PC-9 (cell line): Measurements from ENCODE around the gene TMEM45B. TPM values are rescaled to one million over a fixed set of nuclear protein-coding genes. Genes with fewer than 3 reads are reported as not detected.
"Not testable (repeated sequence)": the region's sequence is repeated elsewhere in the genome, so short reads cannot be mapped to it uniquely, and the experiment has no call there.

Experiments used
- BruUV-seq: library from RNA; stranded (reverse); fragments of 400-500 nt; replicated peaks from 2 replicates; lab custom pipeline; 2021; lab: Mats Ljungman, UMichigan
- CTCF ChIA-PET: fragments of 300-600 bp; sonication (Branson Sonifier 250); formaldehyde crosslinking; loops from one replicate; lab custom pipeline; 2022; ENCODE audit warnings: antibody characterized with exemption; lab: Charles Lee
- POLR2A ChIA-PET: fragments of 300-600 bp; sonication (Branson Sonifier 250); formaldehyde crosslinking; loops from one replicate; lab custom pipeline; 2022; ENCODE audit warnings: antibody characterized with exemption; ENCODE audit not compliant: unreplicated experiment; lab: Charles Lee
- DNase-seq, 2 experiments: peaks; one replicate each; pipeline versions ENCODE4 v3.0.0 to v3.0.0-alpha.2; 2015 to 2022; ENCODE audit warnings: mixed read lengths in 1 of 2
- H2AFZ ChIP-seq: fragments of 200-600 bp; sonication (generic); 2 replicates; pipeline ENCODE4 v1.8.1; 2017; ENCODE audit warnings: antibody characterized with exemption
- H3F3A ChIP-seq: fragments of 200-600 bp; sonication (generic); 2 replicates; pipeline ENCODE4 v1.8.1; 2017; ENCODE audit warnings: antibody characterized with exemption, mild to moderate bottlenecking, low read depth; ENCODE audit not compliant: insufficient read depth
- H3K27ac ChIP-seq: fragments of 200-600 bp; sonication (generic); 2 replicates; pipeline ENCODE4 v1.6.1; 2016; ENCODE audit warnings: mixed run types
- H3K27me3 ChIP-seq: fragments of 200-600 bp; sonication (generic); 2 replicates; pipeline ENCODE4 v1.6.1; 2016; ENCODE audit warnings: low read depth, mixed run types; ENCODE audit not compliant: insufficient read depth
- H3K36me3 ChIP-seq: fragments of 200-600 bp; sonication (generic); 2 replicates; pipeline ENCODE4 v1.6.1; 2016; ENCODE audit warnings: low read depth, mixed run types
- H3K4me1 ChIP-seq: fragments of 200-600 bp; sonication (generic); replicated peaks from 2 replicates; pipeline ENCODE4 v1.6.1; 2016; ENCODE audit warnings: mixed run types; ENCODE audit not compliant: insufficient read depth
- H3K4me2 ChIP-seq: fragments of 200-600 bp; sonication (generic); 2 replicates; pipeline ENCODE4 v1.6.1; 2017; ENCODE audit warnings: mixed run types
- H3K4me3 ChIP-seq: fragments of 200-600 bp; sonication (generic); 2 replicates; pipeline ENCODE4 v1.6.1; 2016; ENCODE audit warnings: mixed run types
- H3K79me2 ChIP-seq: fragments of 200-600 bp; sonication (generic); 2 replicates; pipeline ENCODE4 v1.6.1; 2017; ENCODE audit warnings: low read depth, mixed run types
- H3K9me2 ChIP-seq: fragments of 200-600 bp; sonication (generic); 2 replicates; pipeline ENCODE4 v1.8.1; 2017; ENCODE audit warnings: mild to moderate bottlenecking; ENCODE audit not compliant: insufficient read depth
- H3K9me3 ChIP-seq: fragments of 200-600 bp; sonication (generic); 2 replicates; pipeline ENCODE4 v1.8.1; 2016; ENCODE audit warnings: low read depth; ENCODE audit not compliant: insufficient read depth
- H4K20me1 ChIP-seq: fragments of 200-600 bp; sonication (generic); 2 replicates; pipeline ENCODE4 v1.8.1; 2017; ENCODE audit not compliant: insufficient read depth
- EZH2 ChIP-seq: fragments of 200-600 bp; sonication (generic); IDR thresholded peaks from 2 replicates; pipeline ENCODE4 v1.8.0; 2017; ENCODE audit warnings: antibody characterized with exemption, low read depth
- intact Hi-C: fragments of 100-400 bp; cut with micrococcal nuclease; formaldehyde crosslinking; loops from one replicate; pipeline ENCODE4 v1.10.0; 2022; ENCODE audit not compliant: unreplicated experiment
- total RNA-seq: library from RNA; stranded (reverse); gene quantifications from 2 replicates; pipeline ENCODE4 v1.2.3, GENCODE V29; 2021
- TF ChIP-seq, protein P1 (sequence below): fragments of 200-600 bp; sonication (generic); conservative IDR thresholded peaks from 2 replicates; pipeline ENCODE4 v1.6.1; 2017; ENCODE audit warnings: mixed run types, antibody characterized with exemption, mild to moderate bottlenecking, moderate library complexity

Gene TMEM45B
- total RNA-seq, 1 experiment from 2014 or later = 13.3 TPM

DNA sequence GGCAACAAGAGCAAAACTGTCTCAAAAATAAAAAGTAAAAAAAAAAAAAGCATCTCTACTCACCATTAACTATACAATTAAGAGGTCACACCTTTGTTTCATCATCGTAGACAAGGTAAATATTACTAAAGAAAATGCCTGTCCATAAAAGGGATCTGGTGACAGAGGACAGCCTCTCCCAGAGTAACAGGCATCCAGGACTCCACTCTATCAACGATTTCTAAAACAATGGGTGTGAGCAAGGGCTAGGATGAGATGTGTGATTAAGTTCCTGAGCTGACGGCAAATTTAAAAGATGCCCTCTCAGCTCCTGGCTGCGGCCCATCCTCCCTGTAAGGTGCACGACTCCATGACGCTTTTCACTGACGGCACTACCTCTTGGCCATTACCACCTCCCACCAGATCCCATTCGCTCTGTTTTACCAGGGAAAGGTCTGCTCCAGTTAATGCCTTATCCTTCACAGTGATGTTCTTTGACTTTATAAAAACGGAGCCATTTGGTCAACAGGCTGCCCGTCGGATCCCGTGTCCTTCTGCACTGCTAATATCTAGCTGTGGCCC, 2.3 kb upstream of the TMEM45B start:
- Histone ChIP-seq H3K9me3 (0 out of 2 replicates have a peak, but pooled peaks cover 5% of the 10 kb centered on the region), H3K27ac (no peak overlapping the region), H4K20me1 (no peaks in the 10 kb centered on the region), H3K4me2 (peak overlapping the region; percentile 11), H3K36me3 (no peaks in the 10 kb centered on the region), H2AFZ (no peak overlapping the region), H3K4me1 (peaks cover 36% of the 10 kb centered on the region), H3F3A (peaks cover 23% of the 10 kb centered on the region; the same call in 1 of the 2 replicates), H3K79me2 (peaks cover 16% of the 10 kb centered on the region), H3K4me3 (no peak overlapping the region), H3K9me2 (no peaks in the 10 kb centered on the region), H3K27me3 (no peaks in the 10 kb centered on the region)
- intact Hi-C loops = no loop called here
- ChIA-PET CTCF (interaction anchor here (0.6 to 0.7 kb wide), 2 partner anchors 156 to 595 kb away, joined by 3 to 13 read pairs; no protein-coding TSS in a partner anchor), POLR2A (interaction anchor here (0.6 kb wide), 1 partner anchor 373 kb away, joined by 3 read pairs; no protein-coding TSS in a partner anchor)
- no TSS peak for BruUV-seq
- no peak for TF ChIP-seq EZH2
- TF ChIP-seq, protein P1, sequence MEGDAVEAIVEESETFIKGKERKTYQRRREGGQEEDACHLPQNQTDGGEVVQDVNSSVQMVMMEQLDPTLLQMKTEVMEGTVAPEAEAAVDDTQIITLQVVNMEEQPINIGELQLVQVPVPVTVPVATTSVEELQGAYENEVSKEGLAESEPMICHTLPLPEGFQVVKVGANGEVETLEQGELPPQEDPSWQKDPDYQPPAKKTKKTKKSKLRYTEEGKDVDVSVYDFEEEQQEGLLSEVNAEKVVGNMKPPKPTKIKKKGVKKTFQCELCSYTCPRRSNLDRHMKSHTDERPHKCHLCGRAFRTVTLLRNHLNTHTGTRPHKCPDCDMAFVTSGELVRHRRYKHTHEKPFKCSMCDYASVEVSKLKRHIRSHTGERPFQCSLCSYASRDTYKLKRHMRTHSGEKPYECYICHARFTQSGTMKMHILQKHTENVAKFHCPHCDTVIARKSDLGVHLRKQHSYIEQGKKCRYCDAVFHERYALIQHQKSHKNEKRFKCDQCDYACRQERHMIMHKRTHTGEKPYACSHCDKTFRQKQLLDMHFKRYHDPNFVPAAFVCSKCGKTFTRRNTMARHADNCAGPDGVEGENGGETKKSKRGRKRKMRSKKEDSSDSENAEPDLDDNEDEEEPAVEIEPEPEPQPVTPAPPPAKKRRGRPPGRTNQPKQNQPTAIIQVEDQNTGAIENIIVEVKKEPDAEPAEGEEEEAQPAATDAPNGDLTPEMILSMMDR = no peak
- DNase-seq = peak in 1 of 2 experiments; percentile 71

DNA sequence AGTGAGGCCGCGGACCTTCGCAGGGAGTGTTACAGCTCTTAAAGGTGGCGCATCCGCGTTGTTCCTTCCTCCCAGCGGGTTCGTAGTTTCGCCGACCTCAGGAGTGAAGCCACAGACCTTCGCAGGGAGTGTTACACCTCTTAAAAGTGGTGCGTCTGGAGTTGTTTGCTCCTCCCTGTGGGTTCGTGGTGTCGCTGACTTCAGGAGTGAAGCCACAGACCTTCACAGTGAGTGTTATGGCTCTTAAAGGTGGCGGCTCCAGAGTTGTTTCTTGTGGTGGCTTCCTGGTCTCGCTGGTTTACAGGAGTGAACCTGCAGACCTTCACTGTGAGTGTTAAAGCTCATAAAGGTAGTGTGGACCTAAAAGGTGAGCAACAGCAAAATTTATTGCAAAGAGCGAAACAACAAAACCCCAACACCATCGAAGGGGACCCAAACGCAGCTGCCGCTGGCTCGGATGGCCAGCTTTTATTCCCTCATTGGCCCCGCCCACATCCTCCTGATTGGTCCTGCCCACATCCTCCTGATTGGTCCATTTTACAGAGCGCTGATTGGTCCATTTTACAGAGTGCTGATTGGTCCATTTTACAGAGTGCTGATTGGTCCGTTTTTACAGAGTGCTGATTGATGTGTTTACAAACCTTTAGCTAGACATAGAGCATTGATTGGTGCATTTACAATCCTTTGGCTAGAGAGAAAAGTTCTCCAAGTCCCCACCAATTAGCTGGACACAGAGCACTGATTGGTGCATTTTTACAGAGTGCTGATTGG, 1.2 kb upstream of the TMEM45B start:
- Histone ChIP-seq H3K4me1 (peaks cover 39% of the 10 kb centered on the region), H3F3A (peaks cover 23% of the 10 kb centered on the region; the same call in 1 of the 2 replicates), H2AFZ (no peak overlapping the region), H3K27me3 (no peaks in the 10 kb centered on the region), H3K79me2 (peaks cover 27% of the 10 kb centered on the region), H3K9me2 (no peaks in the 10 kb centered on the region), H3K4me3 (no peak overlapping the region), H3K9me3 (0 out of 2 replicates have a peak, but pooled peaks cover 5% of the 10 kb centered on the region), H4K20me1 (no peaks in the 10 kb centered on the region), H3K4me2 (peak overlapping the region; percentile 76; the same call in 1 of the 2 replicates), H3K27ac (no peak overlapping the region), H3K36me3 (no peaks in the 10 kb centered on the region)
- no peak for DNase-seq
- POLR2A ChIA-PET = no interaction called here
- TF ChIP-seq, protein P1 = no peak
- no peak for TF ChIP-seq EZH2
- intact Hi-C loops = no loop called here
- BruUV-seq = no TSS peak
- CTCF ChIA-PET = no interaction called here

DNA sequence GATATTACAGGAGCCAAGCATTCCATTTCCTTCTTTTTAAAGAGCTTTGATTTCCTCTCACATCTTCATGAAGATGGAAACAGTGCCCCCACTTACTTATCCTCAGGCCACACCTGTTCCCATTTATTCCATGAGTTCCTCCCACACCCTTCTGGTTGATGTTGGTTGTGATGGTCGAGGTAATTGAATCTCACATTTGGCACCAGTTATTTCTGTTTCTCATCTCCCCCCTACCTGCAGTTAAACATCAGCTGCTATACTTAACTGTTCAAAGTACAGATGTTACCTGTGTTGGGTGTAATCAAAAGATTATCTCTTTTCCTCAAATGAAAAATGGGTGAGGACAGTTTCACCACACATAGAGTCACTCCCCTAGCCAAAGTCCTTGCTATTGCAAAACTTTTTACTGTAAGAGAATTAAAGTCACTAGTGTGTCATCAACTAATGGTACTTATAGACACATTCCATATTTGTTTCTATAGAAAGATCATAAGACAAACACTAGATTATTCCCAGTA, 1.9 kb downstream of the TMEM45B start:
- no peaks in the 10 kb centered on the region for H3K27me3 ChIP-seq
- H3K79me2 ChIP-seq = peaks cover 54% of the 10 kb centered on the region
- no peak for TF ChIP-seq EZH2
- TF ChIP-seq, protein P1 = no peak
- H3K4me3 ChIP-seq = peak overlapping the region; percentile 73; the same call in 1 of the 2 replicates
- peak overlapping the region; percentile 76 for H3K4me2 ChIP-seq
- H2AFZ ChIP-seq = no peak overlapping the region
- H3K9me3 ChIP-seq = 0 out of 2 replicates have a peak, but pooled peaks cover 5% of the 10 kb centered on the region
- no TSS peak for BruUV-seq
- H3K9me2 ChIP-seq = no peaks in the 10 kb centered on the region
- ChIA-PET POLR2A (no interaction called here), CTCF (no interaction called here)
- H3F3A ChIP-seq = peaks cover 23% of the 10 kb centered on the region; the same call in 1 of the 2 replicates
- no peak overlapping the region for H3K27ac ChIP-seq
- no peaks in the 10 kb centered on the region for H3K36me3 ChIP-seq
- intact Hi-C loops = no loop called here
- no peaks in the 10 kb centered on the region for H4K20me1 ChIP-seq
- peak in 1 of 2 experiments; percentile 71 for DNase-seq
- H3K4me1 ChIP-seq = peaks cover 47% of the 10 kb centered on the region

DNA sequence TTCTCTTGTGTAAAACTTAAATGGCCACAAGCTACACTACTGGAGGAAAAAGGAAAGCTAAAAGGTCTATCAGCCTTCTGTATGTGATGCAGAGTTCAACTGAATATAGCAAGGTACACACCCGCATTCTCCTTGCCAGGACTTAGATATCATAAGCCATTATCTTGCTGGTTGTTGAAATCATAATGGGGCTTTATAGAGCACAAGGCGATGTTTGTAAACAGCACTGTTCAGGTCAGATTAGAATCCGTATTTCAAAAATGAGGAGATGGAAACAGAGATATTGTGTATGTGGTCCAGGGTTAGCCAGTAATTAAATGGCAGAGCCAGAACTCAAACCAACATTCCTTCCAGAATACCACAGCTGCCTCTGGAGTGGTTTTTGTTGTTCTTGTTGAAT, 2.6 kb downstream of the TMEM45B start:
- H3K4me3 ChIP-seq = peak overlapping the region; percentile 5; the same call in 1 of the 2 replicates
- H3K9me2 ChIP-seq, CTCF ChIA-PET, H3K27me3 ChIP-seq, POLR2A ChIA-PET, H3K9me3 ChIP-seq, BruUV-seq, H3K36me3 ChIP-seq, H3K27ac ChIP-seq, intact Hi-C loops, H4K20me1 ChIP-seq, DNase-seq, H2AFZ ChIP-seq: not testable (repeated sequence)
- peaks cover 41% of the 10 kb centered on the region for H3K4me1 ChIP-seq
- H3K4me2 ChIP-seq = peak overlapping the region; percentile 76
- peaks cover 60% of the 10 kb centered on the region for H3K79me2 ChIP-seq
- peaks cover 18% of the 10 kb centered on the region; the same call in 1 of the 2 replicates for H3F3A ChIP-seq
